GM19043 (cell line): ENCODE results near the gene ALPK3.

Source experiments
- ATAC-seq: cut with Tn5 transposase; IDR thresholded peaks from one replicate; pipeline ENCODE4 v1.9.1; 2021; ENCODE audit warnings: low read depth; ENCODE audit not compliant: unreplicated experiment

The ALPK3 gene

DNA sequence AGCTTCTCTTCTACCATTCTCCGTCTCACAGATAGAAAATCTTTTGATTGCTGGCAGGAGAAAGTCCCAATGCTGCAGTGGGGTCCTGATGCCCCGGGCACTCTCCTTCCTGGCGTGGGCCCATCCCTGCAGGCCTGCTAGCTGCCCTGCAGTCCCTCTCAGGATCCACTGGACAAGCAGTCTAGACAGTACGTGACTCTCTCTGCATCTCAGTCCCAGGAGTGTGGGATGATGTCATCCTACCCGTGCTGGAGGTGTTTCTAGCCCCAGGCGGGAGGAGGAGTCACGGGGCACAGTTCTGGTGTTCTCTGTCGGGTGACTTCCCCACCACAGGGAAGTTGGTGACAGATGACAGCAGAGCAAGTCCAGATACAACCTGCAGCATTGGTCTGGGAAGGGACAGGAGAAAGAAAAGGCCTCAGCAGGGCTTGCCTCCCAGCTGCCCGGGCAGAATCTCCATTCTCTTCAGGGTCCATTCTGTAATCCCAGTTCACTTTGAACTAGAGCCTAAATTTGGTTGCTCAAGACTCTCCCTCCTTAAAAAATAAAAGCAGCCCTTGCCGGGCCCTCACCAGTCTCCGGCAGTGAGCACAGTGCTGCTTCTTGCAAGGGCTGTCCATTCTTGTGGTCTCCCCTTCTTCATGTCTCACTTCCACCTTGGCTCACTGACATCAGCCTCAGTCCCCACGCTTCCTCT, 97.9 kb downstream of the ALPK3 start:
- ATAC-seq = peak; percentile 96

- ATAC-seq = no peak
Observed at GRCh38 chr15:84915606-84915958, 98.4 kb downstream of the ALPK3 start.

DNA sequence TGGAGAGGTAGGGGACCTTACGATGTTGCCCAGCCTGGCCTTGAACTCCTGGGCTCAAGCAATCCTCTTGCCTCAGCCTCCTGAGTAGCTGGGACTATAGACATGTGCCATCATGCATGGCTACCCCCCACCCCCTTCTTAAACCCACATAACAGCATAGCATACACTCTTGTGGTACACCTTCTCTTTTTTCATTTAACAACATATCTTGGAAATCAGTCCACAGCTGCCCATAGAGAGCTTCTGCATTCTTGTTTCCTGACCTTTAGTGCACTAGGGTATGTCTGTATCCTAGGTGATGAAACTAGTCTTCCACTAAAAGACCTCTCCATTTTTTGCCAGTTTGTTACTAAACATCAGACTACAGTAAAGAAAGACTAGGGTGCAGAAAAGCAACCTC, 100.3 kb downstream of the ALPK3 start:
- no peak for ATAC-seq

GRCh38 chr15:84919106-84919667, 102.0 kb downstream of the ALPK3 start:
- no peak for ATAC-seq

- ATAC-seq = no peak
Observed at GRCh38 chr15:84921121-84921520, 104.0 kb downstream of the ALPK3 start.

- no peak for ATAC-seq
Observed at GRCh38 chr15:84922530-84922929, 105.4 kb downstream of the ALPK3 start.
